DOHH2 (cell line): Measurements from ENCODE around the gene GSK3A.

Experiments used
- H3F3A ChIP-seq: fragments of 200-600 bp; sonication (generic), shearing (Covaris generic); 2 replicates; pipeline ENCODE4 v1.6.0; 2016; ENCODE audit warnings: antibody characterized with exemption, mild to moderate bottlenecking; ENCODE audit not compliant: control insufficient read depth, insufficient read depth
- H3K27ac ChIP-seq: fragments of 200-600 bp; sonication (generic); 2 replicates; pipeline ENCODE4 v1.5.1; 2014; ENCODE audit warnings: low read depth, mild to moderate bottlenecking, low read length, moderate library complexity
- H3K27me3 ChIP-seq: fragments of 200-600 bp; sonication (generic); 2 replicates; pipeline ENCODE4 v1.6.1; 2014; ENCODE audit warnings: mild to moderate bottlenecking, low read length, mixed read lengths; ENCODE audit not compliant: control insufficient read depth
- H3K36me3 ChIP-seq: fragments of 200-600 bp; sonication (generic); 2 replicates; pipeline ENCODE4 v1.6.1; 2014; ENCODE audit warnings: mild to moderate bottlenecking, low read length, moderate library complexity, mixed read lengths; ENCODE audit not compliant: control insufficient read depth
- H3K4me1 ChIP-seq: fragments of 200-600 bp; sonication (generic); 2 replicates; pipeline ENCODE4 v1.6.1; 2014; ENCODE audit warnings: mild to moderate bottlenecking, low read length, mixed read lengths; ENCODE audit not compliant: control insufficient read depth
- H3K4me2 ChIP-seq: fragments of 200-600 bp; sonication (generic); 2 replicates; pipeline ENCODE4 v1.6.0; 2014; ENCODE audit warnings: mild to moderate bottlenecking, low read length, moderate library complexity
- H3K4me3 ChIP-seq: fragments of 200-600 bp; sonication (generic); 2 replicates; pipeline ENCODE4 v1.5.1; 2014; ENCODE audit warnings: mild to moderate bottlenecking, low read length, mixed read lengths
- H3K79me2 ChIP-seq: fragments of 200-600 bp; sonication (generic); 2 replicates; pipeline ENCODE4 v1.6.1; 2014; ENCODE audit warnings: mild to moderate bottlenecking, low read length, mixed read lengths; ENCODE audit not compliant: control insufficient read depth
- H3K9me2 ChIP-seq: fragments of 200-600 bp; sonication (generic); replicated peaks from 2 replicates; pipeline ENCODE4 v1.6.1; 2014; ENCODE audit warnings: mild to moderate bottlenecking, low read length, mixed read lengths; ENCODE audit not compliant: control insufficient read depth
- H3K9me3 ChIP-seq: fragments of 200-600 bp; sonication (generic); 2 replicates; pipeline ENCODE4 v1.6.1; 2014; ENCODE audit warnings: antibody characterized with exemption, low read length, mixed read lengths; ENCODE audit not compliant: control insufficient read depth, insufficient read depth
- H4K20me1 ChIP-seq: fragments of 200-600 bp; sonication (generic); 2 replicates; pipeline ENCODE4 v1.6.0; 2014; ENCODE audit warnings: low read depth, mild to moderate bottlenecking, antibody characterized with exemption, low read length, moderate library complexity; ENCODE audit not compliant: control insufficient read depth, insufficient read depth
- CTCF ChIP-seq: fragments of 200-600 bp; sonication (generic); IDR thresholded peaks from one replicate; pipeline ENCODE4 v1.5.1; 2014; ENCODE audit warnings: antibody characterized with exemption, mild to moderate bottlenecking, low read depth, low read length; ENCODE audit not compliant: poor library complexity, severe bottlenecking
- EZH2phosphoT487 ChIP-seq: fragments of 200-600 bp; sonication (generic); IDR thresholded peaks from 2 replicates; pipeline ENCODE4 v1.6.1; 2017; ENCODE audit warnings: borderline replicate concordance, mild to moderate bottlenecking, antibody characterized with exemption, low read length, moderate library complexity, mixed read lengths

Gene GSK3A

DNA sequence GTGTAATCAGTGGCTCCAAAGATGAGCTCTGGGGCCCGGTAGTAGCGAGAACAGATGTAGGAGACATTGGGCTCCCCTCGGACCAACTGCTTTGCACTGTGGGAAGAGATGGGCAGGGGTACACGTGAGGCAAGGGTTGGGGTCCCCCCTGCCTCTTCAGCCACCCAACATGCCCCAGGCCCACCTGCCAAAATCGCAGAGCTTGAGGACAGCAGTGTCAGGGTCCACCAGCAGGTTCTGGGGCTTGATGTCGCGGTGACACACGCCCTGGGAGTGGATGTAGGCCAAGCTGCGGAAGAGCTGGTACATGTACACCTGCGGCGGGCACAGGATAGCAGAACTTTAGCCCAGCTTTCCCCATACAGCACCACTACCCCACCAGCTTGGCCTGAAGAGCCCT, 8.0 kb downstream of the GSK3A start:
- H3K27ac ChIP-seq: no peak overlapping the region
- H3K9me3 ChIP-seq: no peaks in the 10 kb centered on the region
- peaks cover 2% of the 10 kb centered on the region; the same call in 1 of the 2 replicates for H3K4me1 ChIP-seq
- no peaks in the 10 kb centered on the region for H3K27me3 ChIP-seq
- H3K79me2 ChIP-seq: peaks cover 31% of the 10 kb centered on the region
- H4K20me1 ChIP-seq: 0 out of 2 replicates have a peak, but pooled peaks cover 5% of the 10 kb centered on the region
- H3K4me2 ChIP-seq: no peak overlapping the region
- H3K4me3 ChIP-seq: no peak overlapping the region
- peaks cover 82% of the 10 kb centered on the region for H3K36me3 ChIP-seq
- H3F3A ChIP-seq: peaks cover 13% of the 10 kb centered on the region
- TF ChIP-seq CTCF (no peak), EZH2phosphoT487 (no peak)
- no peaks in the 10 kb centered on the region for H3K9me2 ChIP-seq

DNA sequence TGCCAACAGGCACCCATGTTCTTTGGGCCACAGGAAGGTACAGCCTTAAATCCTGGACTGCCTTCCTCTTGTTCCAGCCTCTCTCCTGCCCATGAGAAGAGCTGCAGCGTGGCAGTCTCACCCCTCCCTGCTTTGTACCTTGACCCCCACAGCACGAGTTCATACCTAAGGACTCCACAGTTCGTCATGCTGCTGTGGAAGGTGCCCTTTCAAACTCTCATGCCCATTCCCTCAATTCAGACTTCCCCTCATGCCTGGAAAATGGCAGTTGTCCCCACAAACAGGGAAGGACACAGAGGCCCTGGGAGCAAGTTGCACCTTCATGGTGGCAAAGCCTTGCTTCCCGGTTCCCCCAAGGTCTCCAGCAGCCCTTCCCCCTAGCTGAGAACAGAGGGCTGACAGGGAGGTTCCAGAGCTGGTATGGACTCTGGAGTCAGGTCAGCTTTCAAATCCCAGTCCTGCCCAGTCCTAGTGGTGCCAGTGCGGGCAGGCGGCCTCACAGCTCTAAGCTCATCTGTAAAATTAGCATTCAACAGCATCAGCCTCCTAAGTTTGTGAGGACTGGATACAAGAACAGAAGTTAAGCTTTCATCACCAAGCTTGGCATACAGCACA, 8.6 kb downstream of the GSK3A start:
- Histone ChIP-seq H3F3A (peaks cover 13% of the 10 kb centered on the region), H4K20me1 (0 out of 2 replicates have a peak, but pooled peaks cover 5% of the 10 kb centered on the region), H3K9me2 (no peaks in the 10 kb centered on the region), H3K27me3 (no peaks in the 10 kb centered on the region), H3K79me2 (peaks cover 28% of the 10 kb centered on the region), H3K36me3 (peaks cover 82% of the 10 kb centered on the region), H3K4me1 (no peaks in the 10 kb centered on the region), H3K4me2 (no peak overlapping the region), H3K4me3 (no peak overlapping the region), H3K27ac (no peak overlapping the region), H3K9me3 (no peaks in the 10 kb centered on the region)
- TF ChIP-seq EZH2phosphoT487 (no peak), CTCF (no peak)

GRCh38 chr19:42233106-42233505, 9.3 kb downstream of the GSK3A start:
- Histone ChIP-seq H3K4me1 (no peaks in the 10 kb centered on the region), H4K20me1 (0 out of 2 replicates have a peak, but pooled peaks cover 5% of the 10 kb centered on the region), H3F3A (peaks cover 13% of the 10 kb centered on the region), H3K36me3 (peaks cover 87% of the 10 kb centered on the region), H3K79me2 (peaks cover 31% of the 10 kb centered on the region), H3K4me3 (no peak overlapping the region), H3K9me2 (no peaks in the 10 kb centered on the region), H3K27me3 (no peaks in the 10 kb centered on the region), H3K27ac (no peak overlapping the region), H3K9me3 (no peaks in the 10 kb centered on the region), H3K4me2 (no peak overlapping the region)
- TF ChIP-seq EZH2phosphoT487 (no peak), CTCF (no peak)
